ENCODE data around the gene CHST12. TPM values are rescaled to one million over a fixed set of nuclear protein-coding genes. Genes with fewer than 3 reads are reported as not detected.

CHST12 gene
- total RNA-seq, 1 donor from 2014 or later = 42.7 TPM

DNA sequence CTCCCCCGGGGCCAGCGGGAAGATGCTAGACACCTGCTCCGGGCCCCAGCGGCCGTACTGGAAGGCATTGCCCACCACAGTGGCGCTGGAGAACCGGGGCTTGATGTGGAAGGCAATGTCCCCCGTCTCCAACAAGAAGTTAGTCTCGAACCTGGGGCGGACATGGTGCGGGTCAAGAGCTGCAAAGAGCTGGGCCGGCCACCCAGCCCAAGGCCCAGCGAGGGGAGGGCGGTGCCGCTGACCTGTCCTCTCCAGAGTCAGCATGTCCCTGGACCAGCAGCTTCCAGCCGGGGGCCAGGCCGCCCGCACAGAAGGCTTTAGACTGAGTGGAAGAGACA, 72.2 kb downstream of the CHST12 start:
- intact Hi-C loops (cut with micrococcal nuclease) = loop anchor here (2.0 kb wide), 1 partner anchor 83 kb away; the partner anchor contains the start of gene IQCE

DNA sequence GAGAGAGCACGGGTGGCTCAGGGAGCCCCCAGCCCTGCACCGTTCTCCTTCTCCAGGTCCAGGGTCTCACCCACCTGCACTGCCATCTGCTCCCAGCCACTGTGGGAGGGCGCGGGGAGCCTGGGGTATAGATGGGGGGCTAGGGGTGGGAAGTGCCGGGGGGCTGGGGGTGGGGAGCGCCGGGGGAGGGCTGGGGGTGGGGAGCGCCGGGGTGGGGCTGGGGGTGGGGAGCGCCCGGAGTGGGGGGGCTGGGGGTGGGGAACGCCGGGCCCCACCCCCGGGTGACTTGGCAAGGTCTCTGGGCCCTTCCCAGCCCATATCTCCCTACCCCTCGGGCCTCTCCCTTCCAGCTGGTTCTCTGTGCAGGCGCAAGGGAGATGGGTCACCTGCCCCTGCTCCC, 72.9 kb downstream of the CHST12 start, which contains the start of gene GRIFIN:
Gene GRIFIN, minus strand, starts transcription at position 101 of the 400 bp plus-strand sequence. Its CDS starts 15 bp downstream, at position 86.
- intact Hi-C loops (cut with micrococcal nuclease) = loop anchor here (2.0 kb wide), 1 partner anchor 83 kb away; the partner anchor contains the start of gene IQCE

DNA sequence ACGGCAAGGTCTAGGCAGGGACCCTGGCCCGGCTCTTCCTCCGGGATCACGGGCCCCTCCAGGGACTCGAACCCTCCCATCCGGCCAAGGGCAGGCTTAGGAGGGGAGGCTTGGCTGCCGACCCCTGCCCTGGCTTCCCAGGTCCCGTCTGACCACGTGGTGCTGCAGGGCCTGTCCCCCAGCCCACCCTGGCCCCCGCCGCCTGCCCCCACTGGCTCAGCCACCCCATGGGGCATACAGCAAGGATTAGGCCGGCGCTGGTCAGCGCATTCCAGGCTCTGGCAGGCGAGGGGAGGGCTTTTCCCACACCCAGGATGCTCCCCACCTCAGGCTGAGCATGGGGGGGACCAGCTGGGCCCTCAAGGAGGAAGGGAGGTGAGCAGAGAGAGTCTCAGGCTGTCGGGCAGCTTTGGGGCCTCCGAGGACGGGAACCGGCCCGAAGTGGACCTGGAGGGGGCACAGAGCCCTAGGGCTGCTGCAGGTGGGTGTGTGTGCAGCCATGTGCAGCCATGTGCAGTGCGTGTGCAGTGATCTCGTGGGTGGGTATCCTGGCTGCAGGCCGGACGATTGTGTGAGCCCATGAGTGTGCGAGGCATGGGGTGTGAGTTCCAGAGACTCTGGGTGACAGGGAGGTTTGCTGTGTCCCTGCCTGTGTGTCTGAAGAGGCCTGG, 73.5 kb downstream of the CHST12 start:
- intact Hi-C loops (cut with micrococcal nuclease) = loop anchor here (1.0 to 2.0 kb wide), 5 partner anchors 31 to 232 kb away; partner anchors contain the start of genes IQCE and TTYH3

DNA sequence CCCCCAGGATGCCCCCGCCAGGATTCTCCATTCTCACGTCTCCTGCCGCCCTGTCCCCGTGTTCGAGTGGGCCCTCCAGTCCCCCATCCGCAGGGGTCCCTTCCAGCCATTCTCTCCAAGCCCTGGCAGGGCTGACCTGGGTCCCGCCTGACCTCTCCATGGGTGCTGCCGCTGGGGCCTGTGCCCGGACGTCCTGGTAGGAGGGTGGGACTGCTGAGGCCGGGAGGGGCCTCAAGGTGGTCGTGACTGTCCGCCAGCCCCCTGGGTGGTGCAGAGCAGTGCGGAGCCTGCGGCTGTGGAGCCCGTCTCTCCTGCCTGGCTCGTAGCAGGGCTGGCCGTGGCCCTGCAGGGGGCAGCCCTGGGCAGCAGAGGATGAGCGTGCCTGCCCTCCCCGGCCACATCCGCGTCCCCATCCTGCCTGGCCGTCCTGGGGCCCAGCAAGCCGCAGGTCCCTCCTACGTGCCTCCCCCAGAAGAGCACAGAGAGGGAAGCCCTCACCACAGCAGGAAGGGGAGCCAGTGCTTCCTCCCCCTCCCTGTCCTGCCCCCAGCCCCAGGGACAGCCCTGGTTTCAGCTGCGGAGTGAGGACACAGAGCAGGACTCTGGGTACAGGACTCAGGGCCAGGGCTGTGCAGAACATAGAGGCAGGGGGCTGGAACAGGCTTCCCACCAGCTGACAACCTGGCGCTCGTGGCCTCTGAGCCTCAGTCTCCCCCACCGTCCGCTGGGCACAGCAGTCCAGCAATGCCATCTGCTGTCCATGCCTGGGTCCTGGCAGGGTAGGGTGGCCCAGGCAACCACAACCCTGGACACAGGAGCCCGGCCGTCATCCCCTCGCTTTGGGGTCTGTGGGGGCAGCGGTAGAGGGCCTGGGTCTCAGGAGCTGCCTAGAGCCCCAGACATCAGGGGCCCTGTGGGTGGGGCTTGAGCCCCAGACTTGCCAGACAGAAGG, 74.3 kb downstream of the CHST12 start:
- intact Hi-C loops (cut with micrococcal nuclease) = loop anchor here (1.0 to 2.0 kb wide), 5 partner anchors 31 to 232 kb away; partner anchors contain the start of genes IQCE and TTYH3

DNA sequence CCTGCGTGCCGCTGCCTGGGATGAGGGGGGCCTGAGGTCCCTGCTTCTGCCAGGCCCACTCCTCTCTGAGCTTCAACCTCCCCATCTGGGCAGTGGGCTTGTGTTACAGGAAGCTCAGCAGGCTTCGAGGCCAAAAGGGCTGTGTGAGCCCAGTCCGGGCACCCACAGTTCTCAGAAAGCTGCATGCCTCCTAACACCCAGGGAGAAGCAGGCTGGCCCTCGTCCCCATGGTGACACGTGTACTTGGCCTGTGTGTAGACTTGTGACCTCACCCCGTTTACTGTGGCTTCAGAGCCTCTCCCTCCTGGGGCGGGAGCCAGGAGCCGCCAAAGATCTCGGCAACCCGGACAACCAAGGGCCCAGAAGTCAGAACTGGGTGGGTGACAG, 75.0 kb downstream of the CHST12 start:
- intact Hi-C loops (cut with micrococcal nuclease) = no loop called here

DNA sequence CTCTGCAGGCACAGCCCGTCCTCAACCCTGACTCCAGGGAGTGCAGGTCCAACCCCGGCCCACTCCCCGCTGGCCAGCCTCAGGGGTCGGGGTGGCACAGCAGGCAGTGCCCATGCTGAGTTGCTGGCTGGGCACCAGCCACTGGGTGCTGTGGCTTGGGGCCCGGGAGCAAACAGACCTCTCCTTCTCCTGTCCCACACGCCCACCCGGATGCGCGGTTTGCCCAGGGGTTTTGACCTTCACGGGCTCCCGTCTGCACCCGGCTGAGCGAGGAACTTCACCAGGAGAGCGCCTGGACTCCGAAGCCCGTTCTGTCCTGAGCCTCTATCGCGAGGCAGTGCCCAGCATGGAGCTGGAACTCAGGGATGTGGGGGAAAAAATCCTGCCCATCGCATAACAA, 75.4 kb downstream of the CHST12 start:
- intact Hi-C loops (cut with micrococcal nuclease) = no loop called here

DNA sequence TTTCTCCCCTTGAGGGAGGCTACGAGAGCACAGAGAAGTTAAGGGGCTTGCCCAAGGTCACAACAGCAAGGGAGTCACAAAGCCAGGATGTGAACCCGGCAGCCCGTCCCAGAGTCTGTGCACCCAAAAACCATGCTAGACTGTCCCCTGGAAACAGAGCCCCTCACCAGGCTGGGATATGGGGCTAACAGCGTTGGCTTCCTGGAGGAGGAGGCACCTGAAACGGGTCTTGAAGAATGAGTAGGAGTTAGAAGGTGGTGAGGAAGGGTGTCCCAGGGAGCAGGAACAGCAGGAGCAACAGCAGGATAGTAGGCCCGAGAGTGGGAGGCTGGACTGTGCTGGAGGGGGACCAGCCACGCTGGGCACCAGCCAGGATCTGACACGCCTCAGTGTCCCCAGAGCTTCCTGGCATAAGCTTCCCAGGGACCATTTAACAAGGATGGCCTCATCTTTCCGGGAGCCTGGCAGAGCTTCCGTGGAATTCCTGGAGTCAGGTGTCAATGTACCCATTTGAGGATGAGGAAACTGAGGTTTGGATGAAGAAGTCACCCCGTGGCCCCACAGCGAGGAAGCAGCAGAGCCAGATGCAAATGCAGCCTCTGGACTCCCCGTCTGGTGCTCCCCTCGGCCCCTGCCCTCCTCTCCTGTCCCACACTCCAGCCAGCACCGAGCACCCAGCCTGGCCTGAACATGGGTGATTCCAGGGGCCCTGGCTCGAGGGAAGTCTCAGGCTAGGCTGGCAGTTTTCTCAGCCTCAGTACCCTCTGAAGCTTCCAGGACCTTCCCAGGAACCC, 76.1 kb downstream of the CHST12 start:
- intact Hi-C loops (cut with micrococcal nuclease) = no loop called here

DNA sequence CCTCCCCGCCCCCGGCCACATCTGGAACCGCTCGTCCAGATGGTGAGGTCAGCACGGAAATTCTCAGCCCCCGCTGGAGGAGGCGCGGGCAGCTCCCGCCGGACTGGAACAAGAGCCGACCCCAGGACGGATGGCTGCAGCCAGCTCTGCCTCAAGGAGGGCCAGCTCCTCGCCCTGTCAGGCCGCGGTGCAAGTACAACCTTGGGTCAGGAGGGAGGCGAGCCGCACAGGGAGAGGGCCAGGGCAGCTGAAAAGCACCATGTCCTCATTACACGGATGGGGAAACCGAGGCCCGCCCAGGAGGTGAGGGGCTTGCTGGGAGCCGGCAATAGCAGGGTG, 76.6 kb downstream of the CHST12 start:
- intact Hi-C loops (cut with micrococcal nuclease) = no loop called here

DNA sequence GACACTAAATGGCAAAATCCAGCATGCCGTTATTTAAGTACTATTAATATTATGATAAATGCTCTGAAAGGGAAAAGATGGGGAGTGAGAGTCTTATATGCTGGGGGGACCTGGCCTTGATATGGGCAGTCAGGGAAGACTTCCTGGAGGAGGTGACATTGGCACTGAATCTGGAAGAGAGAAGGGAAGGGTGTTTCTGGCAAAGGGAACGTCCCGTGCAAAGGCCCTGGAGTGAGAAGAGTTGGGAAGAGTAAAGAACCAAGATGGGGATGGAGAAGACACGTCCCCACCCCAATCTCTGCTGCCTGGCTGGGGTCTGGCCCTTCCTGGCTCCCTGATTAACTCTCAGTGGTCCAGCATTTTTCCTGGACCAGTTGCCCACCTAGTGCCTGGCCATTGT, 77.8 kb downstream of the CHST12 start:
- intact Hi-C loops (cut with micrococcal nuclease) = no loop called here

DNA sequence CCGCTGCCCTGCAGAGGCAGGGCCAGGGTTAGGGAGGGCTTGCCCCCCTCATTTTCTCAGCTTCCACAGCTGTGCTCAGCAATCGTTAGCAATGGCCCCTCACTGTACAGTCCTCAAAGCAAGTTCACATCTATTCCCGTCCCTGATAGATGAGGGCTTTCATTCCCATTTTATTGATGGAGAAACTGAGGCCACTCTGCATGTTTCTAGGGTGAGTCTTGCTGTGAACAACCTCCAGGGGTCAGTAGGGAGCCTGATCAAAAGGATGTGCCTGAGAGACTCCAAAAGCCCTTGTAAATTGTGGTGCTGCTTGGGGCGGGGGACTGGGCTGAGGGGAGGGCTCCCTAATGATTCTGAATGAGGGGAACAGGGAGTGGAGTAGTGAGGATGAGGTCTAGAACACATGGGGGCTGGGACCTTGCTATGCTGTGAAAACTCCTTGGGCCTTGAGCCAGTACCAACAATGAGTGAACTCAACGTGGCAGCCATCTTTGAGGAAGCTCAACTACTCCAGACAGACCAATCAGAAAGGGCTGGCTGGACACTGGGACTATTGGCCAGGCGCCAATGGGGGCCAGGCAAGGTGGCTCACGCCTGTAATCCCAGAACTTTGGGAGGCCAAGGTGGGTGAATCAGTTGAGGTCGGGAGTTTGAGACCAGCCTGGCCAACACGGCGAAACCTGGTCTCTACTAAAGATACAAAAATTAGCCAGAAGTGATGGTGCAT, 79.5 kb downstream of the CHST12 start:
- intact Hi-C loops (cut with micrococcal nuclease) = loop anchor here (2.0 kb wide), 1 partner anchor 198 kb away; no protein-coding TSS in a partner anchor

DNA sequence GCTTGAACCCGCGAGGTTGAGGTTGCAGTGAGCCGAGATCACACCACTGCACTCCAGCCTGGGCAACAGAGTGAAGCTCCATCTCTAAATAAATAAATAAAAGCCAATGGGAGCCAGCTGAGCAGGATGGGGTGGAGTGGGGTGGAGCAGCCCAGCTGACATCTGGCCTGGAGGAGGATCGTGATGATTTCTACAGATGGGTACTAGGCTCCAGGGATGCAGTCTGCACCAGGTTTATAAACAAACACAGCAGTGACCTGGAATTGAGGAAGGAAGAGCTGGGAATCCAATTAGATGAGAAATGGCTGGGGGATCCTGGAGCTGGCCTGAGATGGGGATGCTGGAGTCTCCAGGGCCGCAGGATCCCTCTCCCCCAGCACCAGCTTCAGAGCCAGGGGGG, 80.1 kb downstream of the CHST12 start:
- intact Hi-C loops (cut with micrococcal nuclease) = loop anchor here (2.0 kb wide), 1 partner anchor 197 kb away; no protein-coding TSS in a partner anchor

DNA sequence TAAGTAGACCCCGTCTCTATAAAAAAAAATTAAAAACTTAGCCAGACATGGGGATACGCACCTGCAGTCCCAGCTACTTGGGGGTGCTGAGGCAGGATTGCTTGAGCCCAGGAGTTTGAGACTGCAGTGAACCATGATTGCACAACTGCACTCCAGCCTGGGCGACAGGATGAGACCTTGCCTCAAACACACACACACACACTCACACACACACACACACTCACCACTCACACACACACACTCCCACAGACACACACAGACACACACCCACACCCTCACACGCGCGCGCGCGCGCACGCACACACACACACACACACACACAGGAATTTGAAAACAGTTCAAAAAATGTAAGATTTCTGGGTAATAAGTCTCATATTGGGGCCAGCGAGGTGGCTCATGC, 81.5 kb downstream of the CHST12 start:
- intact Hi-C loops (cut with micrococcal nuclease) = no loop called here

DNA sequence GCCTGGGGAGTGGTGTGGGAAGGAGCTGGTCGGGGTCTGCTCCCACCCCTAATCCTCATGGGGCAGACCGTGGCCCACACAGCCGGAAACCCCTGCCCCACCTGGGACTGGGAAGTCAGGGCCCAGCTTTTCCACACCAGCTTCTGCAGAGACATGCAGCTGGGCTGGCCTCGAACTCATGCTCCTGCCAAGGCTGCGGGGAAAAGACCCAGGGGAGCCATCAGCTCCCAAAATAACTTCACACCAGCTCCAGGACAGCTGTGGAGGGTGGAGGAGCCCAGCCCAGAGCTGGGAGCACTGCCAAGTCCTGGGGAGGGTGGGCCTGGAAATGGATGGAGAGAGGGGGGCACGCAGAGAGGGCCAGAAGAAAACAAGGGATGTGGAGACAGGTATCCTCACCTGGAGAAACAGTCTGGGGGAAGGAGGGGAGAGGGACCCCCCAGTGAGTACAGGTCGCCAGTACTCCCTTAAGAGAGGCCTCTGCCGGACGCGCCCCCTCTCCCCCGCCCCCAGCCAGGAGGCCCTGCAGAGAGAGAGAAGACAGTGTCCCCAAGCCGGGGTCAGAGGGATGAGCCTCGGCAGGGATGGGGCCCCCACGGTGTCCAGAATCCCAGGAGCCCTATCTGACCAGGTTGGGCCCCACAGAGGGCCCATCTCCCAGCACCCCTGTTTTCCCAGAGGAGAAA, 84.3 kb downstream of the CHST12 start:
- intact Hi-C loops (cut with micrococcal nuclease) = no loop called here

DNA sequence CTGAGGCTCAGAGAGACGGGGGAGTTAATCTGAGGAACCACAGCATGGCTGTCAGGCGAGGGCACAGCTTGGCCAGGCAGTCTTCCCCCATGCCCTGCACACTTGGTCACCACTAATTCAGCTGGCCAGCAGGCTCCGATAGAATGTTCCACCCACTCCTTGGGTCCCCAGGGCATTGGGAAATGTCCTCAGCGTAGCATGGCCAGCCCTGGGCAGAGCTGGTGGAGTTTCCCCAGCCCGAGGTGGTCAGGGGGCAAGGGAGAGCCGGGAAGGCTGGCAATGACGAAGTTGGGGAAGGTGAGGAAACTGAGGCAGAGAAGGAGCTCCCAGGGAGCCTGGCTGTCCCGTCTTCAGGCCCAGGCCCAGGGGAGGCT, 84.8 kb downstream of the CHST12 start:
- intact Hi-C loops (cut with micrococcal nuclease) = no loop called here

DNA sequence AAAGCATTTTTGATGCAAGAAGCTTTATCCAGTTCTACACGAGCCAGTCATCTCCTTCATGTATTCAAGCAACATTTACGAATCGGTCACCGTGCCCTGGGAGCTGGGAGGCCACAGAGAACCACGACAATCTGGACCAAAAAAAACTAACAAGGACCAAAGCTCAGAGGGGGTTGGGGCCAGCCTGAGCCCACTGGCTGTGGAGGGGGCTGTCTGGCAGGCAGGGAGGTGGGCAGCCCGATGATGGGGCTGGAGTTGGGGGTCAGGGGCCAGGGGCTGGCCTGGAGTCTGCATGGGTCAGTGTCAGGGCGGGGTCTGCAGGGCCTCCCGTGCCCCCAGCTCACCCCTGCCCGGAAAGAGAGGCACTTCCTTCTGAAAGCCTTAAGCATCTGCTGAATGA, 85.3 kb downstream of the CHST12 start:
- intact Hi-C loops (cut with micrococcal nuclease) = no loop called here

DNA sequence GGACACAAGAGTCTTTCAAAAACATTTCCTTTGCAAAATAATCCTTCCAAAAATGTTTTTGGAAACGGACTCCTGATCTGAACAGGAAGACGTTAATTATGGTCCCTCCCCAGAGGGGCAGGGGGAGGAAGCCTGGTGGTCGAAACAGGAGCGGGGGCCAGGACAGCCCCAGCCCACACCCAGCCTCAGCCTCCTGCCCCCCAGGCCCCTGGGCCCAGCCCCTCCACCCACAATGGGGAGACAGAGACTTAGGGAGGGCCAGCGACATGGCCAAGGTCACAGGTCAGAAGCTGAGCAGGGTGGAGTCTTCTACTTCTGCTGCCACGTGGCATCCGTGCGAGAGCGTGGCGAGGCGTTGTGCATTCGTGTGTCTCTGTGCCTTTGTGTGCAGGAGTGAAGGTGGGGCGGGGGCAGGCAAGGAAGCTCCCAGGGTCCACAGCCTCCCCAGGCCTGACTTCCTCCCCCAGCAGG, 86.8 kb downstream of the CHST12 start:
- intact Hi-C loops (cut with micrococcal nuclease) = no loop called here

DNA sequence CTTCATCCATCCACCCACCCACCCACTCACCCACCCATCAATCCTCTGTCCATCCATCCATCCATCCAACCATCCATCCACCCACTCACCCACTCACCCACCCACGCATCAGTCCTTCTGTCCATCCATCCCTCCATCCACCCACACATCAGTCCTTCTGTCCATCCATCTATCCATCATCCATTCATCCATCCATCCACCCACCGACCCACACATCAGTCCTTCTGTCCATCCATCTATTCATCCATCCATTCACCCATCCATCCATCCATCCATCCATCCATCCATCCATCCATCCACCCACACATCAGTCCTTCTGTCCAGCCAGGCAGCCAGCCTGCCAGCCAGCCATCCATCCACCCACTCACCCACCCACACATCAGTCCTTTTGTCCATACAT, 88.6 kb downstream of the CHST12 start:
- intact Hi-C loops (cut with micrococcal nuclease) = no loop called here

DNA sequence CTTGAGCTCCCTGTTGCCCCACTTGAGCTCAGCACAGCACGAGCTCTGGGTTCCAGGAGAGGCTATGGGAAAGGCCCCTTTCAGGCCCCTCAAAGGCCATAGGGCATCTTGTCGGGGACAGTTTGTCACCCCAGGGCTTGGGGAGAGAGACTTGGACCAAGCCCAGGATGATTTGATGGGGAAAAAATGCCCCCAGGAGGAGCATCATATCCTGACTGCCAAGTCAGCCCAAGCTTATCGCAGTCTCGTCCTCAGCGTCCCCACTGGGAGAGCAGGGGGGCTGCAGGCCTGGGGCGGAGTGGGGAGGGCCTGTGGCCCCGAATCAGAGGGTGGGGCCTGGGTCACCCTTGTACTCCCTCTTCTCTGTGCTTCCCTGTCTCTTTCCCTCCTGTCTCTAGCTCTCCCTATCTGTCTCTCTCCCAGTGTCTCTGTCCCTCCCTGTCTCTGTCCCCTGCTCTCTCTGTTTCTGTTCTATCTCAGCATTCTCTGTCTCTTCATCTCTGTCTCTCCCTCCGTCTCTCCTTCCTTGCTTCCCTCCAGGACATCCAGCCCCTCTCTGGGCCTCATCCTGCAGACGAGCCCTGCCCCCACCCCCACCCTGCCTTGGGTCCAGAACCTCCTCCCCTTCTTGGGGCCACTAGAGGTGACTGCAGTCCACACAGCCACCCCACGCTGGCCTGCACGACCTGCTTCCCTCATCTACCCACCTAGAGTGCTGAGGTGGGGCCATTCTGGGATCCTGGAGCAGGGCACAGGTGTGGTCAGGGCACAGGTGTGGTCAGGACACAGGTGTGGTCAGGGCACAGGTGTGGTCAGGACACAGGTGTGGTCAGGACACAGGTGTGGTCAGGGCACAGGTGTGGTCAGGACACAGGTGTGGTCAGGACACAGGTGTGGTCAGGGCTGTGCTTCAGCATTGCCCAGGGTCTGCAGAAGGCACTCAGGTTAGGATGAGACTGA, 90.1 kb downstream of the CHST12 start:
- intact Hi-C loops (cut with micrococcal nuclease) = no loop called here

Measured in T-helper 1 cell treated with Interleukin-12 subunit alpha and Interleukin-12 subunit beta and Interleukin-4 antibody, amounts not matched to agents 30 ng/mL and 1 ng/mL, for 36 hours (primary cell).